ENCODE data around the gene AGTRAP. TPM values are rescaled to one million over a fixed set of nuclear protein-coding genes. Genes with fewer than 3 reads are reported as not detected.

AGTRAP gene
- total RNA-seq, 1 experiment from 2014 or later, result 57.0 TPM

DNA sequence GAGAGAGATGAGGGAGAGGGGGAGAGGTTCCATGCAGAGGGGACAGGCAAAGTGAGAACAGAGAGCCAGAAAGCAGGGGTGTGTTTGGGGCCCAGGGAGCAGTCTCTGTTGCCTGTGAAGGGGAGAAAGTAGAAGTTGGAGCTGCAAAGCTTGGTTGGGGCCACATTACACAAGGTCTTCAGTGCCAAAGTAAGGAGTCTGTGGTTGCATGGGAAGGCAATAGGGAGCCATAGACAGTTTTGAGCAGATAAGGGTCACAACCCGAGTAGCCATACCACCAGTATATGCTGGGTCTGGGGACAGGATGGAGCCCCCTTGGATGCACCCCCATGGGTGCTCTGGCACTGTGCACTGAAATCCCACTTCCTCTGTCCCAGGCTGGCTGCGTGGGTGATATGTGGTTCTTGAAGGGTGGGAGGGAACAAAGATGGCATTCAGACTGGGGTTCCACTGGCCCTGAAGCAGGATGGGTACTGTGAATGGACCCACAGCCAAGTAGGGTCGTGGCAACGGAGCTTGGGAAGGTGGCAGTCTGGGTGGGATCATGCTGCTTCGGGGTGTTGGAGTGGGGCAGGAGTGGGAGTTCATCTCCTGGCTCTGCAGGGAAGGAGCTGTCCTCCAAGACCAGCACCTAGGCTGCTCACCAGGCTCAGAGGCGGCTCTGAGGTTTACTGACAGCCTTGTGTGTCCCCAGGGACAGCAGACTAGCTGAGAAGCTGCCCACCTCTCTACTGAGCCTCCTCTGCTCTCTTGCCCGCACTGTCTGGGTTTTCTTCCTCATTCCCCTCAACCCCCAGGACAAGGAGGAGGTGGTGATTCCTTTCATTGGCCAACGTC, 32.4 kb upstream of the AGTRAP start:
- intact Hi-C loops (cut with micrococcal nuclease; ENCODE audit: unreplicated experiment) (no loop called here), in situ Hi-C loops (cut with HindIII; ENCODE audit: low pct_unique_long_range_greater_than_20kb, low sequenced_read_pairs) (no loop called here)
- TF ChIP-seq POLR2AphosphoS5 (IDR thresholded peaks at IDR 0.05; ENCODE audit: low read depth, low read length) (no peak), SIN3A (IDR thresholded peaks at IDR 0.05; ENCODE audit: borderline replicate concordance, insufficient read depth, low read depth, low read length) (no peak), TCF7L2 (IDR thresholded peaks at IDR 0.05; ENCODE audit: low read depth, low read length) (no peak)
- TF ChIP-seq, protein P1, sequence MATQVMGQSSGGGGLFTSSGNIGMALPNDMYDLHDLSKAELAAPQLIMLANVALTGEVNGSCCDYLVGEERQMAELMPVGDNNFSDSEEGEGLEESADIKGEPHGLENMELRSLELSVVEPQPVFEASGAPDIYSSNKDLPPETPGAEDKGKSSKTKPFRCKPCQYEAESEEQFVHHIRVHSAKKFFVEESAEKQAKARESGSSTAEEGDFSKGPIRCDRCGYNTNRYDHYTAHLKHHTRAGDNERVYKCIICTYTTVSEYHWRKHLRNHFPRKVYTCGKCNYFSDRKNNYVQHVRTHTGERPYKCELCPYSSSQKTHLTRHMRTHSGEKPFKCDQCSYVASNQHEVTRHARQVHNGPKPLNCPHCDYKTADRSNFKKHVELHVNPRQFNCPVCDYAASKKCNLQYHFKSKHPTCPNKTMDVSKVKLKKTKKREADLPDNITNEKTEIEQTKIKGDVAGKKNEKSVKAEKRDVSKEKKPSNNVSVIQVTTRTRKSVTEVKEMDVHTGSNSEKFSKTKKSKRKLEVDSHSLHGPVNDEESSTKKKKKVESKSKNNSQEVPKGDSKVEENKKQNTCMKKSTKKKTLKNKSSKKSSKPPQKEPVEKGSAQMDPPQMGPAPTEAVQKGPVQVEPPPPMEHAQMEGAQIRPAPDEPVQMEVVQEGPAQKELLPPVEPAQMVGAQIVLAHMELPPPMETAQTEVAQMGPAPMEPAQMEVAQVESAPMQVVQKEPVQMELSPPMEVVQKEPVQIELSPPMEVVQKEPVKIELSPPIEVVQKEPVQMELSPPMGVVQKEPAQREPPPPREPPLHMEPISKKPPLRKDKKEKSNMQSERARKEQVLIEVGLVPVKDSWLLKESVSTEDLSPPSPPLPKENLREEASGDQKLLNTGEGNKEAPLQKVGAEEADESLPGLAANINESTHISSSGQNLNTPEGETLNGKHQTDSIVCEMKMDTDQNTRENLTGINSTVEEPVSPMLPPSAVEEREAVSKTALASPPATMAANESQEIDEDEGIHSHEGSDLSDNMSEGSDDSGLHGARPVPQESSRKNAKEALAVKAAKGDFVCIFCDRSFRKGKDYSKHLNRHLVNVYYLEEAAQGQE (IDR thresholded peaks at IDR 0.05; ENCODE audit: insufficient read depth in 1 of 2, low read depth in 2 of 2, low read length in 1 of 2), result no peak
- TF ChIP-seq, protein P2, sequence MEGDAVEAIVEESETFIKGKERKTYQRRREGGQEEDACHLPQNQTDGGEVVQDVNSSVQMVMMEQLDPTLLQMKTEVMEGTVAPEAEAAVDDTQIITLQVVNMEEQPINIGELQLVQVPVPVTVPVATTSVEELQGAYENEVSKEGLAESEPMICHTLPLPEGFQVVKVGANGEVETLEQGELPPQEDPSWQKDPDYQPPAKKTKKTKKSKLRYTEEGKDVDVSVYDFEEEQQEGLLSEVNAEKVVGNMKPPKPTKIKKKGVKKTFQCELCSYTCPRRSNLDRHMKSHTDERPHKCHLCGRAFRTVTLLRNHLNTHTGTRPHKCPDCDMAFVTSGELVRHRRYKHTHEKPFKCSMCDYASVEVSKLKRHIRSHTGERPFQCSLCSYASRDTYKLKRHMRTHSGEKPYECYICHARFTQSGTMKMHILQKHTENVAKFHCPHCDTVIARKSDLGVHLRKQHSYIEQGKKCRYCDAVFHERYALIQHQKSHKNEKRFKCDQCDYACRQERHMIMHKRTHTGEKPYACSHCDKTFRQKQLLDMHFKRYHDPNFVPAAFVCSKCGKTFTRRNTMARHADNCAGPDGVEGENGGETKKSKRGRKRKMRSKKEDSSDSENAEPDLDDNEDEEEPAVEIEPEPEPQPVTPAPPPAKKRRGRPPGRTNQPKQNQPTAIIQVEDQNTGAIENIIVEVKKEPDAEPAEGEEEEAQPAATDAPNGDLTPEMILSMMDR (IDR thresholded peaks at IDR 0.05), result no peak
- no peak for ATAC-seq
- no peak for DNase-seq (ENCODE audit: low read depth, low spot score)
- H3K36me3 ChIP-seq (ENCODE audit: control insufficient read depth, insufficient read depth, low read length), result no peaks in the 10 kb centered on the region
- H3K27me3 ChIP-seq (ENCODE audit: control insufficient read depth, insufficient read depth, low read length), result no peaks in the 10 kb centered on the region
- BruUV-seq (replicated peaks), result no TSS peak
- no peak overlapping the region for H3K27ac ChIP-seq (ENCODE audit: low read length)
- peaks cover 10% of the 10 kb centered on the region for H3K4me1 ChIP-seq (ENCODE audit: control insufficient read depth, insufficient read depth, low read length)
- CTCF ChIA-PET, result no interaction called here
- POLR2A ChIA-PET, result no interaction called here
- no peaks in the 10 kb centered on the region for H3K9me3 ChIP-seq (ENCODE audit: control insufficient read depth, insufficient read depth, low read depth, low read length)
- H3K4me3 ChIP-seq (ENCODE audit: low read depth in 2 of 2, low read length in 2 of 2), result no peak overlapping the region

DNA sequence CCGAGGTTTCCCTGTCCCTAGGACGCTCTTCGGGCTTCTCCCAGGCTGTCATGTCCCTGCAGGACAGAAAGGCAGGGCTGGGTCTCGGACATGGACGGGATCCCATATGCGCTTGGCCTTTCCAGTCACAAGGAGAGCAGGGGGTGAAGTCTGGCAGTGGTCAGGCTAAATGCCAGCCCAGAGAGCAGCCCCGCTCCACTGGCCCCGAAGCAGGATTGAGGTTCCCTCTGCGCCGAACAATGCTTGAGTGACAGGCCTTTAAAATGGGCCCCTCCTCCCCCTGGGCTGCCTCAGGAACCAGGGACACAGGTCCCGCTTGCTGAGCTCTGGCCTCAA, 31.8 kb upstream of the AGTRAP start:
- no peak for TF ChIP-seq SIN3A (IDR thresholded peaks at IDR 0.05; ENCODE audit: borderline replicate concordance, insufficient read depth, low read depth, low read length)
- TF ChIP-seq POLR2AphosphoS5 (IDR thresholded peaks at IDR 0.05; ENCODE audit: low read depth, low read length), result no peak
- TF ChIP-seq, protein P2 (IDR thresholded peaks at IDR 0.05), result no peak
- no peak for TF ChIP-seq TCF7L2 (IDR thresholded peaks at IDR 0.05; ENCODE audit: low read depth, low read length)
- TF ChIP-seq, protein P1 (IDR thresholded peaks at IDR 0.05; ENCODE audit: insufficient read depth in 1 of 2, low read depth in 2 of 2, low read length in 1 of 2), result no peak
- Histone ChIP-seq H3K36me3 (ENCODE audit: control insufficient read depth, insufficient read depth, low read length) (no peaks in the 10 kb centered on the region), H3K27me3 (ENCODE audit: control insufficient read depth, insufficient read depth, low read length) (no peaks in the 10 kb centered on the region), H3K4me3 (ENCODE audit: low read depth in 2 of 2, low read length in 2 of 2) (no peak overlapping the region), H3K9me3 (ENCODE audit: control insufficient read depth, insufficient read depth, low read depth, low read length) (no peaks in the 10 kb centered on the region), H3K4me1 (ENCODE audit: control insufficient read depth, insufficient read depth, low read length) (peaks cover 13% of the 10 kb centered on the region), H3K27ac (ENCODE audit: low read length) (no peak overlapping the region)
- ChIA-PET POLR2A (no interaction called here), CTCF (no interaction called here)
- no TSS peak for BruUV-seq (replicated peaks)
- DNase-seq (ENCODE audit: low read depth, low spot score) (no peak), ATAC-seq (no peak)
- intact Hi-C loops (cut with micrococcal nuclease; ENCODE audit: unreplicated experiment) (no loop called here), in situ Hi-C loops (cut with HindIII; ENCODE audit: low pct_unique_long_range_greater_than_20kb, low sequenced_read_pairs) (no loop called here)

Measured in Panc1 (cell line).